ENCODE results near the gene MAN2A1.
A peak's percentile ranks its signal among the peaks of the same experiment; 100 is the strongest.

Gene MAN2A1

DNA sequence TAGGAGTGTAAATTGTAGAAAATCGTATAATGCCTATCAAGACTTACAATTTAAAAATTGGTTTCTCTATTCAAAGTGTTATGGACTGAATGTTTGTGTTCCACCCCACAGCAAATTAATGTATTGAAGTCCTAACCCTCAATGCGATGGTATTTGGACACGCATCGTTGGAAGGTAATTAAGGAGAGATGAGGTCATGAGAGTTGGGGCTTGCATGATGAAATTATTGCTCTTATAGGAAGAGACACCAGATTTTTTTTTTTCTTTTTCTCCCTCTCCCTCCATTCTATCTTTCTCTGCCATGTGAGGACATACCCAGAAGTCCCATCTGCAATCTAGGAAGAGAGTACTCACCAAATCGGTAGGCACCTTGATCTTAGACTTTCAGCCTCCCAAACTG lies 189.2 kb downstream of the MAN2A1 start (continued):
- TF ChIP-seq ZNF585B (tag by site-specific recombination; IDR thresholded peaks at IDR 0.05) (no peak), ZNF677 (tag by site-specific recombination; IDR thresholded peaks at IDR 0.05) (no peak), ZNF416 (tag by site-specific recombination; IDR thresholded peaks at IDR 0.05) (no peak), ZNF48 (tag by site-specific recombination; IDR thresholded peaks at IDR 0.05) (no peak), GLI2 (tag by site-specific recombination; IDR thresholded peaks at IDR 0.05; ENCODE audit: borderline replicate concordance, low read depth) (no peak), KLF9 (tag by site-specific recombination; IDR thresholded peaks at IDR 0.05; ENCODE audit: low read depth) (no peak), ZEB2 (tag by site-specific recombination; IDR thresholded peaks at IDR 0.05) (peak; percentile 84), ZNF266 (tag by site-specific recombination; IDR thresholded peaks at IDR 0.05; ENCODE audit: low read depth) (no peak), ZNF354C (tag by site-specific recombination; IDR thresholded peaks at IDR 0.05; ENCODE audit: borderline replicate concordance, low read depth) (no peak), ZNF791 (tag by site-specific recombination; IDR thresholded peaks at IDR 0.05) (no peak), HOXC10 (CRISPR knock-in tag; IDR thresholded peaks at IDR 0.05) (no peak), ZNF670 (tag by site-specific recombination; IDR thresholded peaks at IDR 0.05; ENCODE audit: low read depth) (no peak), SP7 (tag by site-specific recombination; IDR thresholded peaks at IDR 0.05) (peak; percentile 80), ZNF623 (tag by site-specific recombination; IDR thresholded peaks at IDR 0.05) (no peak), ZBTB8A (tag by site-specific recombination; IDR thresholded peaks at IDR 0.05) (no peak), ZNF174 (tag by site-specific recombination; IDR thresholded peaks at IDR 0.05) (no peak), ZNF600 (tag by site-specific recombination; IDR thresholded peaks at IDR 0.05) (peak; percentile 70), RBAK (tag by site-specific recombination; IDR thresholded peaks at IDR 0.05) (no peak)
- TF ChIP-seq, protein P1, sequence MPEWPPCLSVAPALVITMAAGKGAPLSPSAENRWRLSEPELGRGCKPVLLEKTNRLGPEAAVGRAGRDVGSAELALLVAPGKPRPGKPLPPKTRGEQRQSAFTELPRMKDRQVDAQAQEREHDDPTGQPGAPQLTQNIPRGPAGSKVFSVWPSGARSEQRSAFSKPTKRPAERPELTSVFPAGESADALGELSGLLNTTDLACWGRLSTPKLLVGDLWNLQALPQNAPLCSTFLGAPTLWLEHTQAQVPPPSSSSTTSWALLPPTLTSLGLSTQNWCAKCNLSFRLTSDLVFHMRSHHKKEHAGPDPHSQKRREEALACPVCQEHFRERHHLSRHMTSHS (tag by site-specific recombination; IDR thresholded peaks at IDR 0.05): no peak
- TF ChIP-seq, protein P2, sequence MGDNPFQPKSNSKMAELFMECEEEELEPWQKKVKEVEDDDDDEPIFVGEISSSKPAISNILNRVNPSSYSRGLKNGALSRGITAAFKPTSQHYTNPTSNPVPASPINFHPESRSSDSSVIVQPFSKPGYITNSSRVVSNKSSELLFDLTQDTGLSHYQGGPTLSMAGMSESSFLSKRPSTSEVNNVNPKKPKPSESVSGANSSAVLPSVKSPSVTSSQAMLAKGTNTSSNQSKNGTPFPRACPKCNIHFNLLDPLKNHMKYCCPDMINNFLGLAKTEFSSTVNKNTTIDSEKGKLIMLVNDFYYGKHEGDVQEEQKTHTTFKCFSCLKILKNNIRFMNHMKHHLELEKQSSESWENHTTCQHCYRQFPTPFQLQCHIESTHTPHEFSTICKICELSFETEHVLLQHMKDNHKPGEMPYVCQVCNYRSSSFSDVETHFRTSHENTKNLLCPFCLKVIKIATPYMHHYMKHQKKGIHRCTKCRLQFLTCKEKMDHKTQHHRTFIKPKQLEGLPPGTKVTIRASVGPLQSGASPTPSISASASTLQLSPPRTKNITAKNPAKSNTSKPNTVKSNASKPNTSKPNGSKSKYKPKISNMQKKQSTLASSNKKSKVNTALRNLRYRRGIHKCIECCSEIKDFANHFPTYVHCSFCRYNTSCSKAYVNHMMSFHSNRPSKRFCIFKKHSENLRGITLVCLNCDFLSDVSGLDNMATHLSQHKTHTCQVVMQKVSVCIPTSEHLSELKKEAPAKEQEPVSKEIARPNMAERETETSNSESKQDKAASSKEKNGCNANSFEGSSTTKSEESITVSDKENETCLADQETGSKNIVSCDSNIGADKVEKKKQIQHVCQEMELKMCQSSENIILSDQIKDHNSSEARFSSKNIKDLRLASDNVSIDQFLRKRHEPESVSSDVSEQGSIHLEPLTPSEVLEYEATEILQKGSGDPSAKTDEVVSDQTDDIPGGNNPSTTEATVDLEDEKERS (tag by site-specific recombination; IDR thresholded peaks at IDR 0.05): no peak
- TF ChIP-seq, protein P3, sequence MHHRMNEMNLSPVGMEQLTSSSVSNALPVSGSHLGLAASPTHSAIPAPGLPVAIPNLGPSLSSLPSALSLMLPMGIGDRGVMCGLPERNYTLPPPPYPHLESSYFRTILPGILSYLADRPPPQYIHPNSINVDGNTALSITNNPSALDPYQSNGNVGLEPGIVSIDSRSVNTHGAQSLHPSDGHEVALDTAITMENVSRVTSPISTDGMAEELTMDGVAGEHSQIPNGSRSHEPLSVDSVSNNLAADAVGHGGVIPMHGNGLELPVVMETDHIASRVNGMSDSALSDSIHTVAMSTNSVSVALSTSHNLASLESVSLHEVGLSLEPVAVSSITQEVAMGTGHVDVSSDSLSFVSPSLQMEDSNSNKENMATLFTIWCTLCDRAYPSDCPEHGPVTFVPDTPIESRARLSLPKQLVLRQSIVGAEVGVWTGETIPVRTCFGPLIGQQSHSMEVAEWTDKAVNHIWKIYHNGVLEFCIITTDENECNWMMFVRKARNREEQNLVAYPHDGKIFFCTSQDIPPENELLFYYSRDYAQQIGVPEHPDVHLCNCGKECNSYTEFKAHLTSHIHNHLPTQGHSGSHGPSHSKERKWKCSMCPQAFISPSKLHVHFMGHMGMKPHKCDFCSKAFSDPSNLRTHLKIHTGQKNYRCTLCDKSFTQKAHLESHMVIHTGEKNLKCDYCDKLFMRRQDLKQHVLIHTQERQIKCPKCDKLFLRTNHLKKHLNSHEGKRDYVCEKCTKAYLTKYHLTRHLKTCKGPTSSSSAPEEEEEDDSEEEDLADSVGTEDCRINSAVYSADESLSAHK (tag by site-specific recombination; IDR thresholded peaks at IDR 0.05): no peak
- TF ChIP-seq, protein P4, sequence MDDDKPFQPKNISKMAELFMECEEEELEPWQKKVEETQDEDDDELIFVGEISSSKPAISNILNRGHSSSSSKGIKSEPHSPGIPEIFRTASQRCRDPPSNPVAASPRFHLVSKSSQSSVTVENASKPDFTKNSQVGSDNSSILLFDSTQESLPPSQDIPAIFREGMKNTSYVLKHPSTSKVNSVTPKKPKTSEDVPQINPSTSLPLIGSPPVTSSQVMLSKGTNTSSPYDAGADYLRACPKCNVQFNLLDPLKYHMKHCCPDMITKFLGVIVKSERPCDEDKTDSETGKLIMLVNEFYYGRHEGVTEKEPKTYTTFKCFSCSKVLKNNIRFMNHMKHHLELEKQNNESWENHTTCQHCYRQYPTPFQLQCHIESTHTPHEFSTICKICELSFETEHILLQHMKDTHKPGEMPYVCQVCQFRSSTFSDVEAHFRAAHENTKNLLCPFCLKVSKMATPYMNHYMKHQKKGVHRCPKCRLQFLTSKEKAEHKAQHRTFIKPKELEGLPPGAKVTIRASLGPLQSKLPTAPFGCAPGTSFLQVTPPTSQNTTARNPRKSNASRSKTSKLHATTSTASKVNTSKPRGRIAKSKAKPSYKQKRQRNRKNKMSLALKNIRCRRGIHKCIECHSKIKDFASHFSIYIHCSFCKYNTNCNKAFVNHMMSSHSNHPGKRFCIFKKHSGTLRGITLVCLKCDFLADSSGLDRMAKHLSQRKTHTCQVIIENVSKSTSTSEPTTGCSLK (tag by site-specific recombination; IDR thresholded peaks at IDR 0.05): no peak
- TF ChIP-seq, protein P5, sequence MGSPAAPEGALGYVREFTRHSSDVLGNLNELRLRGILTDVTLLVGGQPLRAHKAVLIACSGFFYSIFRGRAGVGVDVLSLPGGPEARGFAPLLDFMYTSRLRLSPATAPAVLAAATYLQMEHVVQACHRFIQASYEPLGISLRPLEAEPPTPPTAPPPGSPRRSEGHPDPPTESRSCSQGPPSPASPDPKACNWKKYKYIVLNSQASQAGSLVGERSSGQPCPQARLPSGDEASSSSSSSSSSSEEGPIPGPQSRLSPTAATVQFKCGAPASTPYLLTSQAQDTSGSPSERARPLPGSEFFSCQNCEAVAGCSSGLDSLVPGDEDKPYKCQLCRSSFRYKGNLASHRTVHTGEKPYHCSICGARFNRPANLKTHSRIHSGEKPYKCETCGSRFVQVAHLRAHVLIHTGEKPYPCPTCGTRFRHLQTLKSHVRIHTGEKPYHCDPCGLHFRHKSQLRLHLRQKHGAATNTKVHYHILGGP (tag by site-specific recombination; IDR thresholded peaks at IDR 0.05): peak; percentile 16; the same call in 1 of the 2 replicates
- TF ChIP-seq, protein P6, sequence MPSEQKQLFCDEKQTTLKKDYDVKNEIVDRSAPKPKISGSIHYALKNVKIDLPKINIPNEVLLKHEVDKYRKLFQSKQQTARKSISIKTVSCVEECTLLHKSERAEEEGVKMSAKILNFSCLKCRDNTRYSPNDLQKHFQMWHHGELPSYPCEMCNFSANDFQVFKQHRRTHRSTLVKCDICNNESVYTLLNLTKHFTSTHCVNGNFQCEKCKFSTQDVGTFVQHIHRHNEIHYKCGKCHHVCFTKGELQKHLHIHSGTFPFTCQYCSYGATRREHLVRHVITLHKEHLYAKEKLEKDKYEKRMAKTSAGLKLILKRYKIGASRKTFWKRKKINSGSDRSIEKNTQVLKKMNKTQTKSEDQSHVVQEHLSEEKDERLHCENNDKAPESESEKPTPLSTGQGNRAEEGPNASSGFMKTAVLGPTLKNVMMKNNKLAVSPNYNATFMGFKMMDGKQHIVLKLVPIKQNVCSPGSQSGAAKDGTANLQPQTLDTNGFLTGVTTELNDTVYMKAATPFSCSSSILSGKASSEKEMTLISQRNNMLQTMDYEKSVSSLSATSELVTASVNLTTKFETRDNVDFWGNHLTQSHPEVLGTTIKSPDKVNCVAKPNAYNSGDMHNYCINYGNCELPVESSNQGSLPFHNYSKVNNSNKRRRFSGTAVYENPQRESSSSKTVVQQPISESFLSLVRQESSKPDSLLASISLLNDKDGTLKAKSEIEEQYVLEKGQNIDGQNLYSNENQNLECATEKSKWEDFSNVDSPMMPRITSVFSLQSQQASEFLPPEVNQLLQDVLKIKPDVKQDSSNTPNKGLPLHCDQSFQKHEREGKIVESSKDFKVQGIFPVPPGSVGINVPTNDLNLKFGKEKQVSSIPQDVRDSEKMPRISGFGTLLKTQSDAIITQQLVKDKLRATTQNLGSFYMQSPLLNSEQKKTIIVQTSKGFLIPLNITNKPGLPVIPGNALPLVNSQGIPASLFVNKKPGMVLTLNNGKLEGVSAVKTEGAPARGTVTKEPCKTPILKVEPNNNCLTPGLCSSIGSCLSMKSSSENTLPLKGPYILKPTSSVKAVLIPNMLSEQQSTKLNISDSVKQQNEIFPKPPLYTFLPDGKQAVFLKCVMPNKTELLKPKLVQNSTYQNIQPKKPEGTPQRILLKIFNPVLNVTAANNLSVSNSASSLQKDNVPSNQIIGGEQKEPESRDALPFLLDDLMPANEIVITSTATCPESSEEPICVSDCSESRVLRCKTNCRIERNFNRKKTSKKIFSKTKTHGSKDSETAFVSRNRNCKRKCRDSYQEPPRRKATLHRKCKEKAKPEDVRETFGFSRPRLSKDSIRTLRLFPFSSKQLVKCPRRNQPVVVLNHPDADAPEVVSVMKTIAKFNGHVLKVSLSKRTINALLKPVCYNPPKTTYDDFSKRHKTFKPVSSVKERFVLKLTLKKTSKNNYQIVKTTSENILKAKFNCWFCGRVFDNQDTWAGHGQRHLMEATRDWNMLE (tag by site-specific recombination; conservative IDR thresholded peaks at IDR 0.05; ENCODE audit: low read depth): peak; percentile 44; the same call in 1 of the 2 replicates
